DOHH2 (cell line): ENCODE measurements around the gene DAPP1.

Source experiments
- EZH2phosphoT487 ChIP-seq: fragments of 200-600 bp; sonication (generic); IDR thresholded peaks from 2 replicates; pipeline ENCODE4 v1.6.1; 2017; ENCODE audit warnings: borderline replicate concordance, mild to moderate bottlenecking, antibody characterized with exemption, low read length, moderate library complexity, mixed read lengths
- TF ChIP-seq, protein P1 (sequence below): fragments of 200-600 bp; sonication (generic); IDR thresholded peaks from one replicate; pipeline ENCODE4 v1.5.1; 2014; ENCODE audit warnings: antibody characterized with exemption, mild to moderate bottlenecking, low read depth, low read length; ENCODE audit not compliant: poor library complexity, severe bottlenecking

DNA sequence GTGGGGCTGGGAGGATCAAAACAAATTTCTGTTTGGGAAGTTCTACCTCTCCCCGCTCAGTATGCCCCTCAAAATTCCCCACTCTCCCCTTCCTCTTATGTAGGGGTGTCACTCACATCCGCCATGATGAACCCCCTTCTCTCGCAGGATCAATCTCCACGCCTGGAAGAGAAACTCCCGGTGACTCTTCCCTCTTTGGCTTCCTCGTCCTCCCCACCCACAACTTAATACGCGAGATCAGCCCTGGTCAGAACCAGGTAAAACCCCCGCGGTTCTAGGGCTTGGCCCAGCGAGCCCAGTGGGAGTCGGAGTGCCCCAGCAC lies 77.2 kb downstream of the DAPP1 start:
- TF ChIP-seq, protein P1, sequence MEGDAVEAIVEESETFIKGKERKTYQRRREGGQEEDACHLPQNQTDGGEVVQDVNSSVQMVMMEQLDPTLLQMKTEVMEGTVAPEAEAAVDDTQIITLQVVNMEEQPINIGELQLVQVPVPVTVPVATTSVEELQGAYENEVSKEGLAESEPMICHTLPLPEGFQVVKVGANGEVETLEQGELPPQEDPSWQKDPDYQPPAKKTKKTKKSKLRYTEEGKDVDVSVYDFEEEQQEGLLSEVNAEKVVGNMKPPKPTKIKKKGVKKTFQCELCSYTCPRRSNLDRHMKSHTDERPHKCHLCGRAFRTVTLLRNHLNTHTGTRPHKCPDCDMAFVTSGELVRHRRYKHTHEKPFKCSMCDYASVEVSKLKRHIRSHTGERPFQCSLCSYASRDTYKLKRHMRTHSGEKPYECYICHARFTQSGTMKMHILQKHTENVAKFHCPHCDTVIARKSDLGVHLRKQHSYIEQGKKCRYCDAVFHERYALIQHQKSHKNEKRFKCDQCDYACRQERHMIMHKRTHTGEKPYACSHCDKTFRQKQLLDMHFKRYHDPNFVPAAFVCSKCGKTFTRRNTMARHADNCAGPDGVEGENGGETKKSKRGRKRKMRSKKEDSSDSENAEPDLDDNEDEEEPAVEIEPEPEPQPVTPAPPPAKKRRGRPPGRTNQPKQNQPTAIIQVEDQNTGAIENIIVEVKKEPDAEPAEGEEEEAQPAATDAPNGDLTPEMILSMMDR: no peak
- no peak for TF ChIP-seq EZH2phosphoT487
